Vagina (tissue), 2 donors: Measurements from ENCODE around the gene FBXO33. TPM values are rescaled to one million over a fixed set of nuclear protein-coding genes. Genes with fewer than 3 reads are reported as not detected.
"Not testable (repeated sequence)": the region's sequence is repeated elsewhere in the genome, so short reads cannot be mapped to it uniquely, and the experiment has no call there.

ENCODE experiments used
- DNase-seq, 2 donors: peaks; one replicate each; pipeline ENCODE4 v3.0.0-alpha.2; 2017; ENCODE audit errors: extremely low spot score in 2 of 2
- H3K27ac ChIP-seq: fragments of 200-600 bp; sonication (generic); one replicate; pipeline ENCODE4 v1.5.1; 2019
- H3K27me3 ChIP-seq: fragments of 200-600 bp; sonication (generic); one replicate; pipeline ENCODE4 v1.5.1; 2019
- H3K36me3 ChIP-seq, 2 donors: fragments of 200-600 bp; sonication (generic); one replicate each; pipeline ENCODE4 v1.5.1; 2017 to 2019
- H3K4me1 ChIP-seq: fragments of 200-600 bp; sonication (generic); one replicate; pipeline ENCODE4 v1.5.1; 2019
- H3K4me3 ChIP-seq, 2 donors: fragments of 200-600 bp; sonication (generic); 1 replicate in 1 of 2; 2 replicates in 1 of 2; pipeline ENCODE4 v1.5.1; 2016 to 2019
- H3K9me3 ChIP-seq: fragments of 200-600 bp; sonication (generic); one replicate; pipeline ENCODE4 v1.5.1; 2019
- POLR2A ChIP-seq, 2 donors: fragments of 450-650 bp; IDR thresholded peaks; one replicate each; pipeline ENCODE4 v1.6.1; 2017; ENCODE audit warnings: antibody characterized with exemption in 2 of 2, mild to moderate bottlenecking in 2 of 2, moderate library complexity in 2 of 2
- POLR2AphosphoS5 ChIP-seq, 2 donors: sonication (generic); formaldehyde crosslinking; IDR thresholded peaks; one replicate each; pipeline ENCODE4 v1.9.0; 2017; ENCODE audit warnings: antibody characterized with exemption in 2 of 2, mild to moderate bottlenecking in 2 of 2, low read depth in 1 of 2; ENCODE audit not compliant: insufficient read depth in 1 of 2
- intact Hi-C: fragments of 100-400 bp; cut with DNase I; formaldehyde crosslinking; loops from one replicate; pipeline ENCODE4 v1.15.1; 2023
- total RNA-seq: library from RNA; depleted of rRNA; stranded (reverse); fragments of >200 nt; gene quantifications from one replicate; pipeline ENCODE4 v1.2.3, GENCODE V29; 2016
- TF ChIP-seq, protein P1 (sequence below), 3 experiments: fragments of 450-650 bp in 2 of 3; fragments of 200-600 bp in 1 of 3; sonication (generic) in 1 of 3; IDR thresholded peaks; one replicate each; pipeline ENCODE4 v1.5.1; 2017 to 2019; ENCODE audit warnings: antibody characterized with exemption in 3 of 3, mild to moderate bottlenecking in 2 of 3, moderate library complexity in 2 of 3

The FBXO33 gene
- total RNA-seq, 1 donor from 2014 or later: 11.5 TPM

DNA sequence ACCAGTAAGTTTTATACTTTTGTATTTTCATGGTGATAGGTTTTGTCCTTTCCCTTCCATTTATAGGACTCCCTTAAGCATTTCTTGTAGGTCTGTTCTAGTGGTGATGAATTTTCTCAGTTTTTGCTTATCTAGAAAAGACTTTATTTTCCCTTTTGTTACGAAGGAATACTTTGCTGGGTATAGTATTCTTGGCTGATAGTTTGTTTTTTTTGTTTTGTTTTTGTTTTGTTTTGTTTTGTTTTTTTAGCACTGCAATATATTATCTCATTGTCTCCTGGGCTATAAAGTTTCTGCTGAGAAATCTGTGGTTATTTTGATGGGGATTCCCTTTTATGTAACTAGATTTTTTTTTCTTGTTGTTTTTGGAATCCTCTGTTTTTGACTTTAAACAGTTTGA is 67.7 kb downstream of the FBXO33 start:
- no peak for DNase-seq
- H3K27ac ChIP-seq: no peak overlapping the region
- H3K27me3 ChIP-seq: no peaks in the 10 kb centered on the region
- H3K9me3 ChIP-seq: peaks cover 12% of the 10 kb centered on the region
- H3K36me3 ChIP-seq: peaks cover 0 to 14% of the 10 kb centered on the region in 2 donors
- H3K4me1 ChIP-seq: no peaks in the 10 kb centered on the region
- H3K4me3 ChIP-seq: no peak overlapping the region
- no peak for TF ChIP-seq POLR2AphosphoS5 (IDR thresholded peaks at IDR 0.05; ENCODE audit: insufficient read depth in 1 of 2, low read depth in 1 of 2)
- TF ChIP-seq, protein P1, sequence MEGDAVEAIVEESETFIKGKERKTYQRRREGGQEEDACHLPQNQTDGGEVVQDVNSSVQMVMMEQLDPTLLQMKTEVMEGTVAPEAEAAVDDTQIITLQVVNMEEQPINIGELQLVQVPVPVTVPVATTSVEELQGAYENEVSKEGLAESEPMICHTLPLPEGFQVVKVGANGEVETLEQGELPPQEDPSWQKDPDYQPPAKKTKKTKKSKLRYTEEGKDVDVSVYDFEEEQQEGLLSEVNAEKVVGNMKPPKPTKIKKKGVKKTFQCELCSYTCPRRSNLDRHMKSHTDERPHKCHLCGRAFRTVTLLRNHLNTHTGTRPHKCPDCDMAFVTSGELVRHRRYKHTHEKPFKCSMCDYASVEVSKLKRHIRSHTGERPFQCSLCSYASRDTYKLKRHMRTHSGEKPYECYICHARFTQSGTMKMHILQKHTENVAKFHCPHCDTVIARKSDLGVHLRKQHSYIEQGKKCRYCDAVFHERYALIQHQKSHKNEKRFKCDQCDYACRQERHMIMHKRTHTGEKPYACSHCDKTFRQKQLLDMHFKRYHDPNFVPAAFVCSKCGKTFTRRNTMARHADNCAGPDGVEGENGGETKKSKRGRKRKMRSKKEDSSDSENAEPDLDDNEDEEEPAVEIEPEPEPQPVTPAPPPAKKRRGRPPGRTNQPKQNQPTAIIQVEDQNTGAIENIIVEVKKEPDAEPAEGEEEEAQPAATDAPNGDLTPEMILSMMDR (IDR thresholded peaks at IDR 0.05): no peak
- TF ChIP-seq POLR2A (IDR thresholded peaks at IDR 0.05): no peak
- intact Hi-C loops: no loop called here

DNA sequence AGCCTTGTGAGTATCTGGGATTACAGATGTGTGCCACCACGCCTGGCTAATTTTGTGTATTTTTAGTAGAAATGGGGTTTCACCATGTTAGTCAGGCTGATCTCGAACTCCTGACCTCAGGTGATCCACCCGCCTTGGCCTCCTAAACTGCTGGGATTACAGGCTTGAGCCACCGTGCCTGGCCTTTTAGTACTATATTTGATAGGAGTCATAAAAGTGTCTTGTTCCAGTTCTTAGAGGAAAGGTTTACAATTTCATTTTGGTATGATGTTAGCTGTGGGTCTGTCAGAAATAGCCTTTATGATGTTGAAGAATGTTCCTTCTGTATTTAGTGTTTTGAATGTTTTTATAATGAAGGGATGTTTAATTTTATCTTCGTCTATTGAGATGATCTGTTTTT is 70.7 kb downstream of the FBXO33 start:
- H3K4me1 ChIP-seq, H3K4me3 ChIP-seq, DNase-seq, H3K27ac ChIP-seq, intact Hi-C loops, H3K27me3 ChIP-seq: not testable (repeated sequence)
- Histone ChIP-seq H3K9me3 (peaks cover 12% of the 10 kb centered on the region), H3K36me3 (peaks cover 0 to 14% of the 10 kb centered on the region in 2 donors)

DNA sequence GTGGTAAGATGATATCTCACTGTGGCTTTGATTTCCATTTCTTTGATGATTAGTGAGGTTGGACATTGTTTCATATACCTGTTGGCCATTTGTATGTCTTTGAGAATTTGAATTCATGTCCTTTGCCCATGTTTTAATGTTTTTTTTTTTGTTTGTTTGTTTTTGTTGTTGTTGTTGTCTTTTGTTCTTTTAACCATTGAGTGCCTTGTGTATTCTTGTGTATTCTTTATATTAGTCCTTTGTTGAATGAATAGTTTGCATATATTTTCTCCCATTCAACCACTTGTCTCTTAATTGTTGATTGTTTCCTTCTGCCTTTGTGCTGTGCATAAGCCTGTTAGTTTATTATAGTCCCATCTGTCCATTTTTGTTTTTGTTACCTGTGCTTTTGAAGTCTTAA is 71.9 kb downstream of the FBXO33 start:
- H3K27ac ChIP-seq: no peak overlapping the region
- peaks cover 12% of the 10 kb centered on the region for H3K9me3 ChIP-seq
- no peaks in the 10 kb centered on the region for H3K27me3 ChIP-seq
- DNase-seq: no peak
- intact Hi-C loops: no loop called here
- peaks cover 0 to 14% of the 10 kb centered on the region in 2 donors for H3K36me3 ChIP-seq
- no peak for TF ChIP-seq POLR2AphosphoS5 (IDR thresholded peaks at IDR 0.05; ENCODE audit: insufficient read depth in 1 of 2, low read depth in 1 of 2)
- TF ChIP-seq, protein P1 (IDR thresholded peaks at IDR 0.05): no peak
- TF ChIP-seq POLR2A (IDR thresholded peaks at IDR 0.05): no peak
- H3K4me3 ChIP-seq: no peak overlapping the region
- H3K4me1 ChIP-seq: no peaks in the 10 kb centered on the region

DNA sequence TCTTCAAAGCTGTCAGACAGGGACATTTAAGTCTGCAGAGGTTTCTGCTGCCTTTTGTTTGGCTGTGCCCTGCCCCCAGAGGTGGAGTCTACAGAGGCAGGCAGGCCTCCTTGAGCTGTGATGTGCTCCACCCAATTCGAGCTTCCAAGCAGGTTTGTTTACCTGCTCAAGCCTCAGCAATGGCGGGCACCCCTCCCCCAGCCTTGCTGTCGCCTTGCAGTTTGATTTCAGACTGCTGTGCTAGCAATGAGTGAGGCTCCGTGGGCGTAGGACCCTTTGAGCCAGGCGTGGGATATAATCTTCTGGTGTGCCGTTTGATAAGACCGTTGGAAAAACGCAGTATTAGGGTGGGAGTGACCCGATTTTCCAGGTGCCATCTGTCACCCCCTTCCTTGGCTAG is 73.2 kb downstream of the FBXO33 start:
- H3K36me3 ChIP-seq, intact Hi-C loops: not testable (repeated sequence)

DNA sequence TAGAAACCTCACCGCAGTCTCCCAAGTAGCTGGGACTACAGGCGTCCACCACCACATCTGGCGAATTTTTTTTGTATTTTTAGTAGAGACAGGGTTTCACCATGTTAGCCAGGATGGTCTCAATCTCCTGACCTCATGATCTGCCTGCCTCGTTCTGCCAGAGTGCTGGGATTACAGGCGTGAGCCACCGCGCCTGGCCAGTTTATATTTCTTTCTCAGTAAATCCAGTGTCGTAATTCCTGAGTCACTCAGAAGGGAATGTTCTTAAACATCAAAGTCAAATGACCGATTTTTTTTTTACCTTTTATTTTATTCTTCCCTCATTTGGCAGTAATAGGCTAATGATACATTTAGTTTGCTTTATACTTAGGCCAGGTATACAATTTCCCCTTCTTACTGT is 80.5 kb downstream of the FBXO33 start:
- Histone ChIP-seq H3K4me3 (no peak overlapping the region), H3K36me3 (peaks cover 0 to 16% of the 10 kb centered on the region in 2 donors), H3K27ac (no peak overlapping the region), H3K9me3 (no peaks in the 10 kb centered on the region), H3K27me3 (no peaks in the 10 kb centered on the region), H3K4me1 (no peaks in the 10 kb centered on the region)
- no peak for DNase-seq
- intact Hi-C loops: no loop called here
- TF ChIP-seq, protein P1 (IDR thresholded peaks at IDR 0.05): no peak
- no peak for TF ChIP-seq POLR2AphosphoS5 (IDR thresholded peaks at IDR 0.05; ENCODE audit: insufficient read depth in 1 of 2, low read depth in 1 of 2)
- no peak for TF ChIP-seq POLR2A (IDR thresholded peaks at IDR 0.05)

More for the DNA sequence above, 73.2 kb downstream of the FBXO33 start:
- DNase-seq, H3K27me3 ChIP-seq, H3K9me3 ChIP-seq, H3K4me1 ChIP-seq, H3K4me3 ChIP-seq, H3K27ac ChIP-seq: not testable (repeated sequence)

DNA sequence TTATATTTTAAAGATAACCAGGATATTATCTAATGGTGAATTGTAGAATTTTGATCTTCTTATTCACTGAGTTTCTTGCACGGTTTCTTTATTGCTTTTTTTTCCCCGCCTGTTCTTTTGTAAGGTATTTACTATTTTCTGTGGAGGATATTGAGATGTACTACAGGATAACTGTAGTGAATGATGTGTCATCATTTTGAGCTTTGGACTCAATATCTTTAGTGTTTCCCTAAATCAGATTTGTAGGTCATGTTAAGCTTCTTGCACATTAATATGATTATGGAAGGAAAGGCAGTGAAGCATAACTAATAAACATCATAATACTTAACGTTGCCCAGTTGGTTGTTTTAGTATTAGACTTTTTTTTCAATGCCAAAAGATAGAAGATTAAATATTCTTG is 81.4 kb downstream of the FBXO33 start:
- Histone ChIP-seq H3K9me3 (no peaks in the 10 kb centered on the region), H3K36me3 (peaks cover 0 to 24% of the 10 kb centered on the region in 2 donors), H3K4me3 (no peak overlapping the region), H3K27ac (no peak overlapping the region), H3K27me3 (no peaks in the 10 kb centered on the region), H3K4me1 (no peaks in the 10 kb centered on the region)
- intact Hi-C loops: no loop called here
- DNase-seq: no peak
- TF ChIP-seq POLR2AphosphoS5 (IDR thresholded peaks at IDR 0.05; ENCODE audit: insufficient read depth in 1 of 2, low read depth in 1 of 2) (no peak), POLR2A (IDR thresholded peaks at IDR 0.05) (no peak)
- TF ChIP-seq, protein P1 (IDR thresholded peaks at IDR 0.05): no peak

Other genes starting within 250 kb of the FBXO33 start
- gene MIA2, start 198.5 kb downstream of the FBXO33 start, total RNA-seq: 25.3 TPM